ENCODE data around the gene RNU1-1.
A peak's percentile ranks its signal among the peaks of the same experiment; 100 is the strongest.
"Not testable (repeated sequence)": the region's sequence is repeated elsewhere in the genome, so short reads cannot be mapped to it uniquely, and the experiment has no call there.

The RNU1-1 gene

DNA sequence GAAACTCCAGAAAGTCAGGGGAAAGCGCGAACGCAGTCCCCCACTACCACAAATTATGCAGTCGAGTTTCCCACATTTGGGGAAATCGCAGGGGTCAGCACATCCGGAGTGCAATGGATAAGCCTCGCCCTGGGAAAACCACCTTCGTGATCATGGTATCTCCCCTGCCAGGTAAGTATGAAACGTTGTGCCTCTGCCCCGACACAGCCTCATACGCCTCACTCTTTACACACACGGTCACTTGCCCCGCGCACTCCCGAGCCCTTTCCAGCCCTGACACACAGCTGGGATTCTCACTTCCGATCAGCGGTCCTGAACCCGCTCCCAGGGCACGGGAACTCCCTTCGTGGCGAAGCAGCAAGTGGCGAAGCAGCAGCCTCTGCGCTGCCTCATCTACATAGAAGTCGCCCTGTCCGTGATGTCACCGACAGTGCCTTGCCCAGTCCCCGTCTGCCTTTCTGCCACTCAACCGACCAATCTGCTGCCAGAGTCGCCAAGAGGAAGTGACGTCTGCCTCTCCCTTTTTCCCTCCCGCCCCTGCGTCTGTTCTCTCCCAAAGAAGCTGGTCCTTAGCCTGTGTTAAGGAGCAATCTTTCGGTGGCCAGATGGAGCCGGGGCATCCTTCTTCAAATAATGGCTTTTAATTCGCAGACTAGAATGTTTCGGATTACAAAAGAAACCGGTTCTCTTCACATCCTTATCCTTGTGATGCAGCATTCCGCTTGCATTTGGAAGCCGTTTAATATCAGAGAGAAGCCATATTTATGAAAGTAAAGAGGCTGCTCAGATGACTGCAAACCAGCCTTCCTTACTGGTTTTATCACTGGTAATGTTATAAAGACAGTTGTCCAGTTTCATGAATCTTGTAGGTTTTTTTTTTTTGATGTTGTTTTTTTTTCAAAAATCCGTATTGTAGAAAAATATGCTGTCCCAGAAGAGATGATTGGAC lies at the start of gene RNU1-1:
Gene RNU1-1, minus strand, starts transcription at position 179 of the 949 bp plus-strand sequence.
- DNase-seq (ENCODE audit: low read depth in 2 of 2), result peak; percentile 57 to 58

DNA sequence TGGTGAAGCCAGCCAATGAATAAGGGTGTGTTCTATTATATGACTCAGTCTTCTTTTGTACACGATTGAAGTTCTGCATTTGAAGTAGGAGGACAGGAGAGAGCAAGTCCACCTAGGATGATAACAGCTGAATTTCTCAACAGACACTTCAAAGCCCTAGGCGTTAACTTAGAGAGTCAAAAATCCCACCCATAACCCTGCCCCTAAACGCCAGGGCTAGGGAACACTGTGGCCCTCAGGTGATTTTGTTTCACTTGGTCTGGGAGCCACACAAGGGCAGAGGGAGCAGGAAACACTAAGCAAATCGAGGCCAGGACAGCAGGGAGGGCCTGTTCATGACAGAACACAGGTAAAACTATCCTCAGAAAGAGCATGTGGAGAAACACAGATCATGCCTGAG lies 47.0 kb upstream of the RNU1-1 start:
- not testable (repeated sequence) for DNase-seq (ENCODE audit: low read depth in 2 of 2)

DNA sequence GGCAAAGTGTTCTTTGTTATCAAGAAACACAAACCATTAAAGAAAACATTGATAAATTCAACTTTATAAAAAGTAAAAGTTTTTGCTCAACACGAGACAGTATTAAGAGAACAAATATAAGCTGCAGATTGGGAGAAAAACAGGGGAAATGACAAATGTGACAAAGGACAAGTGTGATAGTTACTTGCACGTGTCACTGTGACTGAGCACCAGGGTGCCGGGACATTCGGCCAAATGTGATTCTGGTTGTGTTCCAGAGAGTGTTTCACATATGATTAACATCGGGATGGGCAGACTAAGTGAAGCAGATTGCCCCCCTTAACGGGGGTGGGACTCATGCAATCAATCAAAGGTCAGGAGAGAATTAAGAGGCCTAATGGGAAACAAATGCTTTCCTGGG lies 46.4 kb upstream of the RNU1-1 start:
- not testable (repeated sequence) for DNase-seq (ENCODE audit: low read depth in 2 of 2)

DNA sequence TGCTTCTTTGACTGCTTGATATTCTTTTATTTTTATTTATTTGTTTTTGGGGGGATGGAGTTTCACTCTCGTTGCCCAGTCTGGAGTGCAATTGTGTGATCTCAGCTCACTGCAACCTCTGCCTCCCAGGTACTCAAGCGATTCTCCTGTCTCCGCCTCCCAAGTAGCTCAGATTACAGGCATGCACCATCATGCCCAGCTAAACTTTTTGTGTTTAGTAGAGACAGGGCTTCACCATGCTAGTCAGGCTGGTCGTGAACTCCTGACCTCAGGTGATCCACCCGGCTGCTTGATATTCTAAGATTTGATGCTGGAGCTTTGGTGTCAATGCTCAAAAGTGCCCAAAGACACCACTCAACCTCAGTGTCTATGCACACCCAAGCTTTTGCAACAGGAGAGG lies 45.6 kb upstream of the RNU1-1 start:
- not testable (repeated sequence) for DNase-seq (ENCODE audit: low read depth in 2 of 2)

DNA sequence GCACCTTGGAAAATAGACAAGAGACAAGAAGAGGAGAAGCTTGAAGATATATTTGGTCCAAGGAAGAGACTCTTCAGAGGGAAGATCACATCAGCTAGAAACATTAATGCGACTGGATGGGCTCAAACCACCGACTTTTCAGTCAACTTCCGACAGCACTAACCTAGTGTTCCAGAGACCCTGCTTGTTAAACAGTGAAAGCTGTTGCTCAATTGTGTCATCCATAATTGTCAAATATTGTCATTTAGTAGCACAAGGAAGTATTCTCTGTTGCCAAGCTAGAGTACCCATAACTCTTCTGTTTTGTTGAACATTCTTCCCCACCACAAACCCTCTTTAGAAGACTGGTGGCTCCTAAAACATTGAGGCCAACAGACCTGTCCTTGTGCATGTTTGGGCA lies 42.9 kb upstream of the RNU1-1 start:
- DNase-seq (ENCODE audit: low read depth in 2 of 2), result not testable (repeated sequence)

GRCh38 chr1:16553244-16553643 lies 39.2 kb upstream of the RNU1-1 start:
- not testable (repeated sequence) for DNase-seq (ENCODE audit: low read depth in 2 of 2)

DNA sequence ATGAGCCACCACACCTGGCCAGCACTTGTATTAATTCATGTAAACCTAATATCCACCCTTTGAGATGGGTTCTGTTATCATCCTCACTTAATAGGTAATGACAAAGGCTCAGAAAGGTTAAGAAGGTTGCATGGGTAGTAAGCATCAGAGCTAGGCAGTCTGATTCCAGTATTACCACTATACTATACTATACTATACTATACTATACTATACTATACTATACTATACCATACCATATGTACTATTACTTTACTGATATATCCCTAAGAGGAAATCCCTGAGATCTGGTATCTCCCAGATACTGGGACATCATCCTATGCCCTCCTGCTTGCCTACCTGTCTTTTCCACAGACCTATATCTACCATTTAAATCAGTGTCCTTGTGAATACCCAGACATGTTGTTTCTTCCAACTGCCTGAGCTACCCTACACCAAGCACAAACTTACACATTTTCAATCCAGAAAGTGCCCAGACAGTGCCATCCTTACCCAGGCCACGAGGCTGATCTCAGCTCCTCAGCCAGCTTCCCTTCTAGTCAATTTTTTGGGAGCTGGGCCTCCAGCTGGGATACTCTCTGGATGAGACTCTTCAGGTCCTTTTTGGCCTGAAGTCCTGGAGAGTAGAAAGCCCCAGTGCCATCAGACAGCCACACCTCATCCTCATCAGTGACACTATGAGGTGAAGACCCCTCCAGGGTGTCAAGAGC lies 36.3 kb upstream of the RNU1-1 start:
- not testable (repeated sequence) for DNase-seq (ENCODE audit: low read depth in 2 of 2)

- not testable (repeated sequence) for DNase-seq (ENCODE audit: low read depth in 2 of 2)
Observed at GRCh38 chr1:16549545-16549944, 35.5 kb upstream of the RNU1-1 start.

DNA sequence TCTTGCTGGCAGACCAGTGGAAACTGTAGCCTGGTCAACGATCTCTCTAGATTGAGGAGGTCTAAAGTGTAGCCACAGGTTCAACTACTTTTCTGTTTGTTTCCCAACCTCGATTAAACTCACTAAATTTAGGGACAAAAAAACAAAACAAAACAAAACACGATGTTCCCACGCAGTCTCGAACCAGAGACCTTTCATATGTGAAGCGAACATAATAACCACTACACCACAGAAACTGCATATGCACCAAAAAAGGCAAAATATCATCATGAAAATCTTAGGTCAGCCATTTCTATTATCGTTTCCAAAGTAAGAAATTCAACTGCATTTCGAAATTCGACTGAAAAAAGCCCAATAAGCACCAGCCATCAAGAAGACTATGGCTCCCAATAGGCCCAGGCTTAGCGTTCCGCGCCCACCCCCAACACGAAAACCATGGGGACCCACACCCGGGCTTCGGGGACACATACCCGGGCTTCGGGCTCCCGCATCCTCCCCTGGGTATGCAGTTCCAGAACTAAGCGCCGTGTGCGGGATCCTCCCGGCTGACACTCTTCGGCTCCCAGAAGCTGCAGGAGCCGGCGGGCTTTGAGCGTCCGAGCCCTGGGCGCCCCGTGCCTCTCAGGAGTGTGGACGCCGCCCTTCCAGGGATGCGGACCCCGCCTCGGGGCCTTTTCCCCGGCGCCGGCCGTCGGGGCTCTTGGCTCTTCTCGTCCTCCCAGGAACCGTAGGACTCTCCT lies 33.6 kb upstream of the RNU1-1 start:
- not testable (repeated sequence) for DNase-seq (ENCODE audit: low read depth in 2 of 2)

GRCh38 chr1:16545682-16546095 lies 31.6 kb upstream of the RNU1-1 start:
- not testable (repeated sequence) for DNase-seq (ENCODE audit: low read depth in 2 of 2)

GRCh38 chr1:16540421-16540893 lies 26.4 kb upstream of the RNU1-1 start:
- not testable (repeated sequence) for DNase-seq (ENCODE audit: low read depth in 2 of 2)

GRCh38 chr1:16537528-16537927 lies 23.4 kb upstream of the RNU1-1 start:
- DNase-seq (ENCODE audit: low read depth in 2 of 2), result not testable (repeated sequence)

GRCh38 chr1:16536796-16537195 lies 22.7 kb upstream of the RNU1-1 start:
- DNase-seq (ENCODE audit: low read depth in 2 of 2), result not testable (repeated sequence)

GRCh38 chr1:16535898-16536297 lies 21.8 kb upstream of the RNU1-1 start:
- not testable (repeated sequence) for DNase-seq (ENCODE audit: low read depth in 2 of 2)

GRCh38 chr1:16535487-16535886 lies 21.4 kb upstream of the RNU1-1 start:
- DNase-seq (ENCODE audit: low read depth in 2 of 2), result not testable (repeated sequence)

GRCh38 chr1:16534829-16535456 lies 20.9 kb upstream of the RNU1-1 start:
- DNase-seq (ENCODE audit: low read depth in 2 of 2), result not testable (repeated sequence)

GRCh38 chr1:16534239-16534828 lies 20.2 kb upstream of the RNU1-1 start:
- not testable (repeated sequence) for DNase-seq (ENCODE audit: low read depth in 2 of 2)

DNA sequence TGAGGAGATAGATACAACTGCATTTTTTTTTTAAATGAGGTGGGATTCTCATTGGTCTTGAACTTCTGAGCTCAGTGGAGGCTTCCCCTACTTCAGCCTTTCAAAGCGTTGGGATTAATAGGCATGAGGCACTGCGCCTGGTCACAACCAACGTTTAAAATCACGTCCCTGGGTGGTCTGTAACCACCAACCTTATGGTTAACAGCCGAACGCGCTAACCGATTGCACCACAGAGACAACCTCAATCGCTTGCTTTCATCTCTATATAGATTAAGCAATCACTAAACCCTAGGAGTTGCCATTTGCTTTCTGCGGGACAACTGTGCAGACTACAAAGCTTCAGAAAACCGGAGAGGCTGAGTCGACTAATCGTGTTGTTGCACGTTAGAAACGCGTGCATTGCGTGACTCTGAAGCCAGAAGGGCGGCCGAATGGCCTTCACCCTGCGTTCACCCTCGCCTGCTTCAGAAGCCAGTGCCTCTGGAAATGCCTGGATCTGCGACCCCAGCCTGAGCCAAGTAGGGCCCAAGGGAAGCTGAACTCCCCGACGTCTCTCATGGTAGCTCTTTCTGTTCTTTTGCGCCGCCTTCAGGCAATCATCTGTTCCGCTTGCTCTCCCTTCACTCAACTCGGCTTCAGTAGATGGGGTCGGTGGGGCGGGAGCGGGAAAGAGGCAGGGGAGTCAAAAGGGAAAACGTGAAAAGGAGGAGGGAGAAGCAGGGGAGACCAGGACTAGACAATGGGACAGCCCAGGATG lies 18.3 kb upstream of the RNU1-1 start:
- not testable (repeated sequence) for DNase-seq (ENCODE audit: low read depth in 2 of 2)

GRCh38 chr1:16528338-16528737 lies 14.3 kb upstream of the RNU1-1 start:
- not testable (repeated sequence) for DNase-seq (ENCODE audit: low read depth in 2 of 2)

- not testable (repeated sequence) for DNase-seq (ENCODE audit: low read depth in 2 of 2)
Observed at GRCh38 chr1:16525769-16526168, 11.7 kb upstream of the RNU1-1 start.
